IMR-90 (cell line): ENCODE measurements around the gene PTH1R. TPM values are rescaled to one million over a fixed set of nuclear protein-coding genes. Genes with fewer than 3 reads are reported as not detected.

Experiments used
- ATAC-seq: fragments of 200-7000 bp; cut with Tn5 transposase; 2 replicates; pipeline ENCODE4 v1.9.1; 2020; ENCODE audit warnings: low read depth, mild to moderate bottlenecking, moderate library complexity
- BruUV-seq: library from RNA; stranded (reverse); fragments of 400-500 nt; replicated peaks from 2 replicates; lab custom pipeline; 2021; lab: Mats Ljungman, UMichigan
- CTCF ChIA-PET: fragments of 300-600 bp; formaldehyde crosslinking; extraction: SDS; loops from one replicate; lab custom pipeline; 2021; ENCODE audit warnings: antibody characterized with exemption; lab: Yijun Ruan, JAX
- POLR2A ChIA-PET: fragments of 300-600 bp; sonication (Branson Sonifier 250); formaldehyde crosslinking; loops from one replicate; lab custom pipeline; 2022; ENCODE audit warnings: antibody characterized with exemption; ENCODE audit not compliant: unreplicated experiment; lab: Charles Lee
- DNase-seq: peaks from one replicate; pipeline ENCODE4 v3.0.0; 2013
- H2AFZ ChIP-seq: replicated peaks from 2 replicates; pipeline ENCODE3; 2013; ENCODE audit warnings: low read length, mild to moderate bottlenecking; ENCODE audit not compliant: poor library complexity
- H2AK5ac ChIP-seq: 2 replicates; pipeline ENCODE4 v1.6.1; 2013; ENCODE audit warnings: low read depth, low read length, inconsistent platforms
- H2AK9ac ChIP-seq: replicated peaks from 2 replicates; pipeline ENCODE3; 2013; ENCODE audit warnings: mild to moderate bottlenecking, low read depth, low read length, moderate library complexity; ENCODE audit not compliant: poor library complexity
- H2BK120ac ChIP-seq: 2 replicates; pipeline ENCODE4 v1.6.1; 2013; ENCODE audit warnings: low read depth, low read length, inconsistent platforms
- H2BK15ac ChIP-seq: 3 replicates; pipeline ENCODE4 v1.6.1; 2013; ENCODE audit warnings: low read depth, low read length, inconsistent platforms
- H2BK20ac ChIP-seq: 2 replicates; pipeline ENCODE4 v1.6.1; 2013; ENCODE audit warnings: low read depth, mild to moderate bottlenecking, inconsistent platforms, low read length, moderate library complexity
- H2BK5ac ChIP-seq: 2 replicates; pipeline ENCODE4 v1.6.1; 2013; ENCODE audit warnings: mild to moderate bottlenecking, low read depth, low read length, inconsistent platforms; ENCODE audit not compliant: poor library complexity, severe bottlenecking
- H3K14ac ChIP-seq: replicated peaks from 2 replicates; pipeline ENCODE4 v1.6.1; 2013; ENCODE audit warnings: low read depth, low read length, inconsistent platforms
- H3K18ac ChIP-seq: 2 replicates; pipeline ENCODE4 v1.6.1; 2013; ENCODE audit warnings: low read depth, low read length, control low read depth
- H3K23ac ChIP-seq: 2 replicates; pipeline ENCODE4 v1.6.1; 2013; ENCODE audit warnings: low read depth, low read length, inconsistent platforms
- H3K27ac ChIP-seq: 2 replicates; pipeline ENCODE4 v1.5.1; 2013; ENCODE audit warnings: mild to moderate bottlenecking, control low read depth, low read length; ENCODE audit not compliant: insufficient read depth
- H3K27me3 ChIP-seq: 2 replicates; pipeline ENCODE4 v1.6.1; 2013; ENCODE audit warnings: low read length; ENCODE audit not compliant: control insufficient read depth, insufficient read depth
- H3K36me3 ChIP-seq: 2 replicates; pipeline ENCODE4 v1.6.1; 2013; ENCODE audit warnings: low read length, mixed read lengths; ENCODE audit not compliant: control insufficient read depth, insufficient read depth
- H3K4ac ChIP-seq: 2 replicates; pipeline ENCODE4 v1.6.1; 2013; ENCODE audit warnings: low read depth, low read length, inconsistent platforms
- H3K4me1 ChIP-seq: 2 replicates; pipeline ENCODE4 v1.6.1; 2013; ENCODE audit warnings: low read length, mixed read lengths; ENCODE audit not compliant: control insufficient read depth, insufficient read depth
- H3K4me2 ChIP-seq: 2 replicates; pipeline ENCODE4 v1.6.1; 2013; ENCODE audit warnings: low read depth, mild to moderate bottlenecking, control low read depth, low read length, moderate library complexity
- H3K4me3 ChIP-seq: 2 replicates; pipeline ENCODE4 v1.5.1; 2013; ENCODE audit warnings: low read depth, mild to moderate bottlenecking, control low read depth, low read length, moderate library complexity; ENCODE audit not compliant: insufficient read depth
- H3K56ac ChIP-seq: 2 replicates; pipeline ENCODE4 v1.6.1; 2013; ENCODE audit warnings: low read length, inconsistent platforms; ENCODE audit not compliant: insufficient read depth; ENCODE audit errors: extremely low read depth
- H3K79me1 ChIP-seq, 2 experiments: 2 replicates each; pipeline ENCODE4 v1.6.1; 2013; ENCODE audit warnings: low read length in 2 of 2, inconsistent platforms in 1 of 2, low read depth in 1 of 2
- H3K9ac ChIP-seq: 2 replicates; pipeline ENCODE4 v1.6.1; 2013; ENCODE audit warnings: low read depth, low read length, control low read depth
- H3K9me1 ChIP-seq: 2 replicates; pipeline ENCODE4 v1.6.1; 2013; ENCODE audit warnings: low read length, inconsistent platforms; ENCODE audit not compliant: insufficient read depth
- H3K9me3 ChIP-seq: 2 replicates; pipeline ENCODE4 v1.6.1; 2013; ENCODE audit warnings: low read length; ENCODE audit not compliant: control insufficient read depth, insufficient read depth
- H4K20me1 ChIP-seq: 2 replicates; pipeline ENCODE4 v1.6.1; 2013; ENCODE audit warnings: low read length, inconsistent platforms; ENCODE audit not compliant: insufficient read depth
- H4K5ac ChIP-seq: 2 replicates; pipeline ENCODE4 v1.6.1; 2013; ENCODE audit warnings: mild to moderate bottlenecking, low read depth, low read length, control low read depth
- H4K8ac ChIP-seq, 2 experiments: 2 replicates each; pipeline ENCODE4 v1.6.1; 2013; ENCODE audit warnings: low read depth in 2 of 2, low read length in 2 of 2, control low read depth in 1 of 2, inconsistent platforms in 1 of 2
- H4K91ac ChIP-seq: 2 replicates; pipeline ENCODE4 v1.6.1; 2013; ENCODE audit warnings: low read depth, low read length, inconsistent platforms; ENCODE audit not compliant: insufficient read depth
- BHLHE40 ChIP-seq: fragments of 150-350 bp; IDR thresholded peaks from 2 replicates; pipeline ENCODE4 v1.6.1; 2016; ENCODE audit warnings: mild to moderate bottlenecking, low read depth, low read length
- CEBPB ChIP-seq: IDR thresholded peaks from 2 replicates; pipeline ENCODE4 v1.6.1; 2012; ENCODE audit warnings: low read depth, low read length, improper control_type of control experiment
- CHD1 ChIP-seq: IDR thresholded peaks from 2 replicates; pipeline ENCODE4 v1.6.1; 2012; ENCODE audit warnings: low read depth, low read length, improper control_type of control experiment
- FOS ChIP-seq: fragments of 150-350 bp; IDR thresholded peaks from 2 replicates; pipeline ENCODE4 v1.6.1; 2016; ENCODE audit warnings: low read depth, low read length
- MAFK ChIP-seq: IDR thresholded peaks from 2 replicates; pipeline ENCODE4 v1.6.1; 2012; ENCODE audit warnings: low read depth, low read length, improper control_type of control experiment
- MXI1 ChIP-seq: IDR thresholded peaks from 2 replicates; pipeline ENCODE4 v1.6.1; 2012; ENCODE audit warnings: low read depth, mild to moderate bottlenecking, low read length, moderate library complexity, borderline replicate concordance
- NFE2L2 ChIP-seq: fragments of 150-350 bp; IDR thresholded peaks from 2 replicates; pipeline ENCODE4 v1.6.1; 2016; ENCODE audit warnings: low read depth, mild to moderate bottlenecking, low read length
- POLR2A ChIP-seq: IDR thresholded peaks from 2 replicates; pipeline ENCODE4 v1.6.1; 2012; ENCODE audit warnings: mild to moderate bottlenecking, low read depth, low read length
- RAD21 ChIP-seq: IDR thresholded peaks from 2 replicates; pipeline ENCODE4 v1.6.1; 2012; ENCODE audit warnings: low read length, improper control_type of control experiment
- RCOR1 ChIP-seq: IDR thresholded peaks from 2 replicates; pipeline ENCODE4 v1.6.1; 2012; ENCODE audit warnings: mild to moderate bottlenecking, low read length, improper control_type of control experiment; ENCODE audit not compliant: insufficient replicate concordance
- RFX5 ChIP-seq: IDR thresholded peaks from 2 replicates; pipeline ENCODE4 v1.8.0; 2012; ENCODE audit warnings: low read depth, mild to moderate bottlenecking, low read length, moderate library complexity
- SMC3 ChIP-seq: fragments of 150-350 bp; IDR thresholded peaks from 2 replicates; pipeline ENCODE4 v1.6.1; 2016; ENCODE audit warnings: low read depth, mild to moderate bottlenecking, antibody characterized with exemption, low read length, moderate library complexity
- WGBS, 2 experiments: methylation state at CpG; one replicate each; pipeline versions ENCODE4 v1.1.5 to v1.1.7; 2013; ENCODE audit warnings: missing lambda C conversion rate in 2 of 2; ENCODE audit not compliant: insufficient read length in 1 of 2; ENCODE audit errors: extremely low coverage in 2 of 2; 5-methylcytosine and 5-hydroxymethylcytosine counted together
- dilution Hi-C: fragments of 300-500 bp; cut with HindIII; formaldehyde crosslinking; loops from one replicate; pipeline ENCODE4 v1.14.3; 2018; ENCODE audit warnings: low sequenced_read_pairs; ENCODE audit not compliant: unreplicated experiment
- in situ Hi-C: fragments of 300-500 bp; cut with MboI; formaldehyde crosslinking; loops from 3 replicates; pipeline ENCODE4 v1.14.3; 2019; ENCODE audit warnings: low sequenced_read_pairs, inconsistent platforms, mixed read lengths
- intact Hi-C: fragments of 100-400 bp; cut with micrococcal nuclease; formaldehyde crosslinking; loops from 2 replicates; pipeline ENCODE4 v1.10.0; 2022
- polyA plus RNA-seq, 3 experiments: library from polyadenylated mRNA; depleted of rRNA; stranded (reverse); fragments of >200 nt; gene quantifications; 2 replicates each; pipeline ENCODE4 v1.2.3, GENCODE V29; 2012; ENCODE audit warnings: low replicate concordance in 1 of 3
- total RNA-seq: library from RNA; depleted of rRNA; stranded (reverse); fragments of >200 nt; gene quantifications from 2 replicates; pipeline ENCODE4 v1.2.3, GENCODE V29; 2012
- TF ChIP-seq, protein P1 (sequence below): fragments of 150-350 bp; IDR thresholded peaks from 2 replicates; pipeline ENCODE4 v1.6.1; 2017; ENCODE audit warnings: mild to moderate bottlenecking, antibody characterized with exemption, low read length, low read depth
- TF ChIP-seq, protein P2 (sequence below): conservative IDR thresholded peaks from 2 replicates; pipeline ENCODE4 v1.5.1; 2012; ENCODE audit warnings: mild to moderate bottlenecking, low read depth, low read length, improper control_type of control experiment
- TF ChIP-seq, protein P3 (sequence below): fragments of 150-350 bp; IDR thresholded peaks from 2 replicates; pipeline ENCODE4 v1.6.1; 2016; ENCODE audit warnings: low read depth, mild to moderate bottlenecking, low read length, moderate library complexity, borderline replicate concordance

PTH1R gene
- total and polyA plus RNA-seq, 2 of the 4 experiments (the other 2 are of a cell fraction) = 0.15 to 0.18 TPM

DNA sequence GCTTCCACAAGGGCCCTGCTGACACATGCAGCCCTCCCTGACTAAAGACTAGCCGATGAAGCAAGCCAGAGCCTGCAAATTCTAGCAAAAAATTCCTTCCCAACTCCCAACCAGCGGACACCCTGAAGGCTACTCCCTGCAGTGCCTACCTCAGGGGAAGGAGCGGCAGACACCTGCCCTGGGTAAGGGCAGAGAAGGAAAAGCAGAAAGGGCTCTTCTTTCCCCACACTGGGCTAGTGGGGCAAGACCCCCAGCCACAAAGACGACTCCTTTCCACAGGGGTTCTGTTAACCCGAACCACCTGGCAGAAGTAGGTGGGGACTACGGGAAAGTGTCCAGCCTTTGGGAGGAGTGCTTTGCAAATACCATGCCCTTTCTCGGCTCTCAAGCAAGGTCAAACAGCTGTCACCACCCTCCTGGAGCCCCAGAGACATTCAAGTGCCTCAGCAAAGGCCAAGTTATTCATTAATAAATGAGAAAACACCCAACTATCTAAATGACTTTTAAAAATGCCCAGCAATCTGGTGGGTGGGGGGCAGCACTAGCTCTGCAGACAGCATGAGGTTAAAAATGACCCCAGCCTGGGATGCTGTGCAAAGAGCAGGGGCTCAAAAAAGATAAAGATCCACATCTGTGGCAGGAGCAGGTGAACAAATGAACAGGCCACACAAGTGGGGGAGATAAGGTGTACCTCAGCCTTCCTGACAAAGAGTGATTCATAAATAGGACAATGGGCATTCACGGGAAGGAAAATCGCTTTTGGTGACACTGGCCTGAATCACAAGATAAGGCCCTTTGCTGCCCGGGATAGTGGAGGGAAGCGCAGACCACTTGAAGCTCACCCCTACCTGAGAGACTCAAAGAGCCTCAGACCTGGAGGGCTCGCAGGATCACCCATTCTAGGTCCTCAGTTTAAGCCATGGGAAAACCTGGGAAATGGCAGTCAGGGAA lies 66.0 kb downstream of the PTH1R start:
- H3K27me3 ChIP-seq = no peaks in the 10 kb centered on the region
- H3K9me1 ChIP-seq = peaks cover 33% of the 10 kb centered on the region
- POLR2A ChIA-PET = no interaction called here
- H2BK120ac ChIP-seq = no peak overlapping the region
- CTCF ChIA-PET = interaction anchor here (0.6 to 1.3 kb wide), 2 partner anchors 8 to 164 kb away, joined by 4 to 8 read pairs; no protein-coding TSS in a partner anchor
- no peak overlapping the region for H3K14ac ChIP-seq
- peaks cover 72% of the 10 kb centered on the region for H4K20me1 ChIP-seq
- H2BK20ac ChIP-seq = no peak overlapping the region
- no peak overlapping the region for H3K56ac ChIP-seq
- no peak overlapping the region for H3K18ac ChIP-seq
- ATAC-seq (no peak), DNase-seq (no peak)
- no TSS peak for BruUV-seq
- H3K4me3 ChIP-seq = no peak overlapping the region
- no peak overlapping the region for H2AFZ ChIP-seq
- H3K4me2 ChIP-seq = no peak overlapping the region
- H3K4me1 ChIP-seq = peaks cover 10% of the 10 kb centered on the region
- no peak overlapping the region for H4K8ac ChIP-seq
- in situ Hi-C loops (no loop called here), intact Hi-C loops (no loop called here), dilution Hi-C loops (no loop called here)
- no peak overlapping the region for H2BK15ac ChIP-seq
- no peak overlapping the region for H2BK5ac ChIP-seq
- H3K27ac ChIP-seq = no peak overlapping the region
- H3K4ac ChIP-seq = no peak overlapping the region
- H3K36me3 ChIP-seq = peaks cover 33% of the 10 kb centered on the region
- H4K5ac ChIP-seq = no peak overlapping the region
- no peak overlapping the region for H3K9ac ChIP-seq
- H3K9me3 ChIP-seq = no peaks in the 10 kb centered on the region
- no CpG with 5 or more reads among the region's 12 CpGs for WGBS, 2 experiments
- H2AK5ac ChIP-seq = no peak overlapping the region
- no peak overlapping the region for H3K23ac ChIP-seq
- no peak overlapping the region for H4K91ac ChIP-seq
- no peak overlapping the region for H2AK9ac ChIP-seq
- peaks cover 55 to 88% of the 10 kb centered on the region in 2 experiments for H3K79me1 ChIP-seq
- TF ChIP-seq, protein P1, sequence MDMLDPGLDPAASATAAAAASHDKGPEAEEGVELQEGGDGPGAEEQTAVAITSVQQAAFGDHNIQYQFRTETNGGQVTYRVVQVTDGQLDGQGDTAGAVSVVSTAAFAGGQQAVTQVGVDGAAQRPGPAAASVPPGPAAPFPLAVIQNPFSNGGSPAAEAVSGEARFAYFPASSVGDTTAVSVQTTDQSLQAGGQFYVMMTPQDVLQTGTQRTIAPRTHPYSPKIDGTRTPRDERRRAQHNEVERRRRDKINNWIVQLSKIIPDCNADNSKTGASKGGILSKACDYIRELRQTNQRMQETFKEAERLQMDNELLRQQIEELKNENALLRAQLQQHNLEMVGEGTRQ = no peak
- TF ChIP-seq MAFK (no peak), CEBPB (no peak), BHLHE40 (no peak), RFX5 (no peak), NFE2L2 (no peak), RAD21 (no peak), MXI1 (no peak), POLR2A (no peak), SMC3 (no peak), FOS (no peak), CHD1 (no peak), RCOR1 (no peak)
- TF ChIP-seq, protein P2, sequence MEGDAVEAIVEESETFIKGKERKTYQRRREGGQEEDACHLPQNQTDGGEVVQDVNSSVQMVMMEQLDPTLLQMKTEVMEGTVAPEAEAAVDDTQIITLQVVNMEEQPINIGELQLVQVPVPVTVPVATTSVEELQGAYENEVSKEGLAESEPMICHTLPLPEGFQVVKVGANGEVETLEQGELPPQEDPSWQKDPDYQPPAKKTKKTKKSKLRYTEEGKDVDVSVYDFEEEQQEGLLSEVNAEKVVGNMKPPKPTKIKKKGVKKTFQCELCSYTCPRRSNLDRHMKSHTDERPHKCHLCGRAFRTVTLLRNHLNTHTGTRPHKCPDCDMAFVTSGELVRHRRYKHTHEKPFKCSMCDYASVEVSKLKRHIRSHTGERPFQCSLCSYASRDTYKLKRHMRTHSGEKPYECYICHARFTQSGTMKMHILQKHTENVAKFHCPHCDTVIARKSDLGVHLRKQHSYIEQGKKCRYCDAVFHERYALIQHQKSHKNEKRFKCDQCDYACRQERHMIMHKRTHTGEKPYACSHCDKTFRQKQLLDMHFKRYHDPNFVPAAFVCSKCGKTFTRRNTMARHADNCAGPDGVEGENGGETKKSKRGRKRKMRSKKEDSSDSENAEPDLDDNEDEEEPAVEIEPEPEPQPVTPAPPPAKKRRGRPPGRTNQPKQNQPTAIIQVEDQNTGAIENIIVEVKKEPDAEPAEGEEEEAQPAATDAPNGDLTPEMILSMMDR = no peak
- TF ChIP-seq, protein P3, sequence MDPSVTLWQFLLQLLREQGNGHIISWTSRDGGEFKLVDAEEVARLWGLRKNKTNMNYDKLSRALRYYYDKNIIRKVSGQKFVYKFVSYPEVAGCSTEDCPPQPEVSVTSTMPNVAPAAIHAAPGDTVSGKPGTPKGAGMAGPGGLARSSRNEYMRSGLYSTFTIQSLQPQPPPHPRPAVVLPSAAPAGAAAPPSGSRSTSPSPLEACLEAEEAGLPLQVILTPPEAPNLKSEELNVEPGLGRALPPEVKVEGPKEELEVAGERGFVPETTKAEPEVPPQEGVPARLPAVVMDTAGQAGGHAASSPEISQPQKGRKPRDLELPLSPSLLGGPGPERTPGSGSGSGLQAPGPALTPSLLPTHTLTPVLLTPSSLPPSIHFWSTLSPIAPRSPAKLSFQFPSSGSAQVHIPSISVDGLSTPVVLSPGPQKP = no peak
